Smooth muscle cell (in vitro differentiated cells): ENCODE data around the gene PHF21B. TPM values are rescaled to one million over a fixed set of nuclear protein-coding genes. Genes with fewer than 3 reads are reported as not detected.

Source experiments
- DNase-seq: peaks from one replicate; lab custom pipeline; 2025; ENCODE audit not compliant: unreplicated experiment; lab: John Stamatoyannopoulos, UW
- H2AFZ ChIP-seq: fragments of 200-600 bp; sonication (generic); 2 replicates; pipeline ENCODE4 v1.6.0; 2016; ENCODE audit warnings: antibody characterized with exemption, low read depth, mild to moderate bottlenecking
- H3F3A ChIP-seq: fragments of 200-600 bp; sonication (generic); 2 replicates; pipeline ENCODE4 v1.6.0; 2017; ENCODE audit warnings: antibody characterized with exemption, low read depth
- H3K27ac ChIP-seq: fragments of 200-600 bp; sonication (generic); 2 replicates; pipeline ENCODE4 v1.5.1; 2016; ENCODE audit warnings: low read depth, mild to moderate bottlenecking
- H3K27me3 ChIP-seq: fragments of 200-600 bp; sonication (generic); 2 replicates; pipeline ENCODE4 v1.6.1; 2016; ENCODE audit warnings: low read depth, mild to moderate bottlenecking
- H3K36me3 ChIP-seq: fragments of 200-600 bp; sonication (generic); 2 replicates; pipeline ENCODE4 v1.5.1; 2016; ENCODE audit warnings: low read depth
- H3K4me1 ChIP-seq: fragments of 200-600 bp; sonication (generic); 2 replicates; pipeline ENCODE4 v1.5.1; 2016; ENCODE audit warnings: low read depth
- H3K4me2 ChIP-seq: fragments of 200-600 bp; sonication (generic); 2 replicates; pipeline ENCODE4 v1.6.0; 2016; ENCODE audit warnings: mild to moderate bottlenecking
- H3K4me3 ChIP-seq: fragments of 200-600 bp; sonication (generic); 2 replicates; pipeline ENCODE4 v1.5.1; 2016; ENCODE audit warnings: mild to moderate bottlenecking
- H3K79me2 ChIP-seq: fragments of 200-600 bp; sonication (generic); 2 replicates; pipeline ENCODE4 v1.6.0; 2016; ENCODE audit warnings: low read depth, mild to moderate bottlenecking
- H3K9ac ChIP-seq: fragments of 200-600 bp; sonication (generic); 2 replicates; pipeline ENCODE4 v1.6.0; 2016; ENCODE audit warnings: low read depth
- H3K9me3 ChIP-seq: fragments of 200-600 bp; sonication (generic); replicated peaks from 2 replicates; pipeline ENCODE4 v1.5.1; 2016; ENCODE audit warnings: low read depth
- H4K20me1 ChIP-seq: fragments of 200-600 bp; sonication (generic); 2 replicates; pipeline ENCODE4 v1.6.0; 2016; ENCODE audit warnings: low read depth
- CTCF ChIP-seq: fragments of 200-600 bp; sonication (generic); IDR thresholded peaks from 2 replicates; pipeline ENCODE4 v1.5.1; 2017; ENCODE audit warnings: borderline replicate concordance, mild to moderate bottlenecking, antibody characterized with exemption; ENCODE audit not compliant: insufficient read depth, poor library complexity, severe bottlenecking
- WGBS: methylation state at CpG from one replicate; pipeline ENCODE4 v1.1.7; 2016; ENCODE audit warnings: low lambda C conversion rate; 5-methylcytosine and 5-hydroxymethylcytosine counted together
- polyA plus RNA-seq: library from polyadenylated mRNA; unstranded; fragments of >200 nt; fragmentation: Nextera tagmentation; extraction: Ambion mirVana; gene quantifications from 2 replicates; pipeline ENCODE4 v1.2.1, GENCODE V29; 2016
- total RNA-seq: library from RNA; depleted of rRNA; stranded (reverse); fragments of >200 nt; gene quantifications from 2 replicates; pipeline ENCODE4 v1.2.3, GENCODE V29; 2014

The PHF21B gene
- total and polyA plus RNA-seq, 2 experiments from 2014 or later, result 0.13 TPM

- Histone ChIP-seq H4K20me1 (no peaks in the 10 kb centered on the region), H3K9ac (no peak overlapping the region), H3K79me2 (no peaks in the 10 kb centered on the region), H3K4me2 (no peak overlapping the region), H2AFZ (no peak overlapping the region), H3K9me3 (no peaks in the 10 kb centered on the region), H3F3A (no peaks in the 10 kb centered on the region), H3K36me3 (no peaks in the 10 kb centered on the region), H3K27ac (no peak overlapping the region), H3K4me1 (no peaks in the 10 kb centered on the region), H3K4me3 (no peak overlapping the region), H3K27me3 (no peaks in the 10 kb centered on the region)
- no peak for DNase-seq
- TF ChIP-seq CTCF, result no peak
- 91% methylated on average over 15 of the region's 15 CpGs for WGBS
These were observed 10.6 kb downstream of the PHF21B start for GRCh38 chr22:44999231-44999630.

GRCh38 chr22:44998296-44998695 lies 11.5 kb downstream of the PHF21B start:
- no peak for DNase-seq
- 98% methylated on average over 11 of the region's 11 CpGs for WGBS

GRCh38 chr22:44997060-44997459 lies 12.7 kb downstream of the PHF21B start:
- H3K27me3 ChIP-seq, result no peaks in the 10 kb centered on the region
- no peaks in the 10 kb centered on the region for H4K20me1 ChIP-seq
- no peak for TF ChIP-seq CTCF
- H3K79me2 ChIP-seq, result no peaks in the 10 kb centered on the region
- 96% methylated on average over 9 of the region's 9 CpGs for WGBS
- H2AFZ ChIP-seq, result no peak overlapping the region
- no peak overlapping the region for H3K4me2 ChIP-seq
- H3K36me3 ChIP-seq, result no peaks in the 10 kb centered on the region
- no peaks in the 10 kb centered on the region for H3K4me1 ChIP-seq
- H3K9me3 ChIP-seq, result no peaks in the 10 kb centered on the region
- H3K4me3 ChIP-seq, result no peak overlapping the region
- no peak overlapping the region for H3K27ac ChIP-seq
- H3K9ac ChIP-seq, result no peak overlapping the region
- H3F3A ChIP-seq, result no peaks in the 10 kb centered on the region
- DNase-seq, result no peak

More at GRCh38 chr22:44998296-44998695, 11.5 kb downstream of the PHF21B start:
- no peaks in the 10 kb centered on the region for H3K27me3 ChIP-seq
- no peak overlapping the region for H3K4me3 ChIP-seq
- H2AFZ ChIP-seq, result no peak overlapping the region
- no peak overlapping the region for H3K4me2 ChIP-seq
- H3F3A ChIP-seq, result no peaks in the 10 kb centered on the region
- no peaks in the 10 kb centered on the region for H3K4me1 ChIP-seq
- no peak for TF ChIP-seq CTCF
- H3K79me2 ChIP-seq, result no peaks in the 10 kb centered on the region
- H3K27ac ChIP-seq, result no peak overlapping the region
- no peak overlapping the region for H3K9ac ChIP-seq
- H3K9me3 ChIP-seq, result no peaks in the 10 kb centered on the region
- H3K36me3 ChIP-seq, result no peaks in the 10 kb centered on the region
- H4K20me1 ChIP-seq, result no peaks in the 10 kb centered on the region

GRCh38 chr22:44996648-44997047 lies 13.2 kb downstream of the PHF21B start:
- no peak overlapping the region for H3K4me2 ChIP-seq
- H3K4me1 ChIP-seq, result no peaks in the 10 kb centered on the region
- no peak overlapping the region for H3K27ac ChIP-seq
- no peaks in the 10 kb centered on the region for H3K9me3 ChIP-seq
- no peak overlapping the region for H3K9ac ChIP-seq
- no peaks in the 10 kb centered on the region for H4K20me1 ChIP-seq
- 96% methylated on average over 16 of the region's 16 CpGs for WGBS
- no peak for DNase-seq
- no peaks in the 10 kb centered on the region for H3K79me2 ChIP-seq
- H2AFZ ChIP-seq, result no peak overlapping the region
- TF ChIP-seq CTCF, result no peak
- H3K27me3 ChIP-seq, result no peaks in the 10 kb centered on the region
- H3K4me3 ChIP-seq, result no peak overlapping the region
- H3F3A ChIP-seq, result no peaks in the 10 kb centered on the region
- H3K36me3 ChIP-seq, result no peaks in the 10 kb centered on the region
